Measurements from ENCODE around the gene RNASE11. TPM values are rescaled to one million over a fixed set of nuclear protein-coding genes. Genes with fewer than 3 reads are reported as not detected.
A peak's percentile ranks its signal among the peaks of the same experiment; 100 is the strongest.

The RNASE11 gene
- total and polyA plus RNA-seq, 9 of the 15 experiments (the other 6 are each of a cell fraction or from before 2014, with no cell fraction given): 0.16 to 0.29 (median 0.22) TPM; not detected in 6

- in situ Hi-C loops (cut with MboI): loop anchor here (5.0 kb wide), 2 partner anchors 80 to 285 kb away; no protein-coding TSS in a partner anchor
- Histone ChIP-seq H3K4me2 (ENCODE audit: insufficient read depth, low read length) (peak overlapping the region; percentile 92; the same call in 1 of the 2 replicates), H3K27ac (ENCODE audit: extremely low read depth, low read depth, low read length) (no peak overlapping the region), H3K9me1 (ENCODE audit: control insufficient read depth, insufficient read depth, low read length) (no peaks in the 10 kb centered on the region), H3K4me3 (no peak overlapping the region), H3K27me3 (ENCODE audit: control insufficient read depth in 2 of 2, insufficient read depth in 2 of 2, low read length in 2 of 2) (no peaks in the 10 kb centered on the region), H3K9ac (ENCODE audit: insufficient read depth in 1 of 2, low read depth in 2 of 2, low read length in 2 of 2) (no peak overlapping the region; a peak in 1 of 4 replicates), H3K36me3 (ENCODE audit: control insufficient read depth, insufficient read depth, low read length) (no peaks in the 10 kb centered on the region), H4K20me1 (replicated peaks; ENCODE audit: control insufficient read depth, insufficient read depth, low read length) (no peaks in the 10 kb centered on the region), H2AFZ (ENCODE audit: low read depth, low read length) (no peak overlapping the region), H3K79me2 (ENCODE audit: control insufficient read depth, insufficient read depth, low read length) (no peaks in the 10 kb centered on the region), H3K9me3 (replicated peaks; ENCODE audit: control insufficient read depth, insufficient read depth, low read depth, low read length) (no peaks in the 10 kb centered on the region), H3K4me1 (replicated peaks in 1 of 2; ENCODE audit: control insufficient read depth in 2 of 2, insufficient read depth in 2 of 2, low read length in 2 of 2) (peaks cover 4 to 14% of the 10 kb centered on the region in 2 experiments; a peak in 3 of 5 replicates)
- CTCF ChIA-PET (ENCODE audit: low intra/inter-chr PET ratio): interaction anchor here (1.3 kb wide), 1 partner anchor 79 kb away, joined by 4 read pairs; no protein-coding TSS in a partner anchor
- BruUV-seq (replicated peaks): no TSS peak
- FAIRE-seq: no peak
- WGBS (ENCODE audit: insufficient coverage, low coverage, missing lambda C conversion rate): 37% methylated on average over 4 of the region's 5 CpGs
- no peak for DNase-seq (ENCODE audit: extremely low read depth in 1 of 4, low spot score in 3 of 4)
- intact Hi-C loops (cut with micrococcal nuclease): no loop called here
- POLR2A ChIA-PET: no interaction called here
- no peak for ATAC-seq
- TF ChIP-seq FOXM1 (IDR thresholded peaks at IDR 0.05; ENCODE audit: low read depth) (no peak), FOXM1 (CRISPR knock-in tag; IDR thresholded peaks at IDR 0.05; ENCODE audit: low read depth) (no peak)
These were observed 24.6 kb upstream of the RNASE11 start for GRCh38 chr14:20612403-20612802.

GRCh38 chr14:20611277-20611676 is 23.5 kb upstream of the RNASE11 start:
- TF ChIP-seq STAT5B (CRISPR knock-in tag; IDR thresholded peaks at IDR 0.05) (no peak), PRMT5 (CRISPR knock-in tag; IDR thresholded peaks at IDR 0.05) (no peak), ZNF408 (CRISPR knock-in tag; IDR thresholded peaks at IDR 0.05; ENCODE audit: low read depth) (no peak), NONO (IDR thresholded peaks at IDR 0.05; ENCODE audit: low read depth in 2 of 2, low read length in 1 of 2) (no peak)
- Histone ChIP-seq H3K4me2 (ENCODE audit: insufficient read depth, low read length) (peak overlapping the region; percentile 89), H3K4me1 (replicated peaks in 1 of 2; ENCODE audit: control insufficient read depth in 2 of 2, insufficient read depth in 2 of 2, low read length in 2 of 2) (peaks cover 0 to 14% of the 10 kb centered on the region in 2 experiments; a peak in 2 of 5 replicates), H4K20me1 (replicated peaks; ENCODE audit: control insufficient read depth, insufficient read depth, low read length) (no peaks in the 10 kb centered on the region), H3K79me2 (ENCODE audit: control insufficient read depth, insufficient read depth, low read length) (no peaks in the 10 kb centered on the region), H3K9me3 (replicated peaks; ENCODE audit: control insufficient read depth, insufficient read depth, low read depth, low read length) (no peaks in the 10 kb centered on the region), H3K27ac (ENCODE audit: extremely low read depth, low read depth, low read length) (no peak overlapping the region), H3K9me1 (ENCODE audit: control insufficient read depth, insufficient read depth, low read length) (no peaks in the 10 kb centered on the region), H3K27me3 (ENCODE audit: control insufficient read depth in 2 of 2, insufficient read depth in 2 of 2, low read length in 2 of 2) (no peaks in the 10 kb centered on the region), H3K36me3 (ENCODE audit: control insufficient read depth, insufficient read depth, low read length) (no peaks in the 10 kb centered on the region), H2AFZ (ENCODE audit: low read depth, low read length) (no peak overlapping the region), H3K4me3 (no peak overlapping the region), H3K9ac (ENCODE audit: insufficient read depth in 1 of 2, low read depth in 2 of 2, low read length in 2 of 2) (no peak overlapping the region)
- ChIA-PET CTCF (ENCODE audit: low intra/inter-chr PET ratio) (no interaction called here), POLR2A (interaction anchor here (0.6 to 1.6 kb wide), 2 partner anchors 49 to 281 kb away, joined by 3 read pairs; no protein-coding TSS in a partner anchor)
- in situ Hi-C loops (cut with MboI): loop anchor here (5.0 kb wide), 2 partner anchors 81 to 284 kb away; no protein-coding TSS in a partner anchor
- WGBS (ENCODE audit: insufficient coverage, low coverage, missing lambda C conversion rate): 6% methylated on average over 2 of the region's 4 CpGs
- BruUV-seq (replicated peaks): no TSS peak
- no peak for ATAC-seq
- intact Hi-C loops (cut with micrococcal nuclease): no loop called here
- FAIRE-seq: no peak
- DNase-seq (ENCODE audit: extremely low read depth in 1 of 4, low spot score in 3 of 4): no peak

Measured in K562 (cell line).